ENCODE data around the gene VPS35L. TPM values are rescaled to one million over a fixed set of nuclear protein-coding genes. Genes with fewer than 3 reads are reported as not detected.
"Not testable (repeated sequence)": the region's sequence is repeated elsewhere in the genome, so short reads cannot be mapped to it uniquely, and the experiment has no call there.

The VPS35L gene
- total RNA-seq, 1 donor from 2014 or later, result 61.4 TPM

DNA sequence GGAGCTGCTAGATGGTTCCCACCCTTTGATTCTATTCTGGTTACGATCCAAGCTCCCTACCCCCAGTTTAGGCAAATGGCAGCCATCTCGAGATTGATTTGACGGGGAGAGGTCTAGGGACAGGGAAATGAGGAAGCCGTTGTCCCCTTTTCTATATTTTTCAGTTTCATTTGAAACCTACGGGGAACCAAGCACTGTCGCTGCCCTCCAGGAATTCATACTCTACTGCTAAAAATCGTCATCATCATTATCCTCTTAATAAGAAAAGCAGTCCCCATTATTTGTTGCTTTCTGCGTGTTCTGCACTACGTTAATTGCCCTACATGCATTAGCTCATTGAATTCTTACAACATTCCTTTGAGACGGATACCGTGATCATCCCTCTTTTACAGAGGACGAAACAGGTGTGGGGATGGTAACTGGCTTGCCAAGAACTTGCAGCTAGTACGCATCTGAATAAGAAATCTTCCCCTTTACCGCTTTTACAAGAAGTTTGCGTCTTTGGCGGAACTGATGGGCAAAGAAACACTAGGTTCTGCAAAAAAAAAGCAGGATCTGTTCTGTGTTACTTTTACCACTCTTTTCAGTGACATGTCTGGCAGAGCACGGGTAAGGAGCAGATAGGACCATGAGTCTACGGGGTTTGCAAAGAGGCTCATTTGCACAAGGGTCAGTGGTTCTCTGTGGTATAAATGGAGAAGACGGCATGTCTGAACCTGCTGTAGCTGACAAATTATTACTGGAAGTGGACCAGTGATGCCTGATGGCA is 30.7 kb upstream of the VPS35L start:
- intact Hi-C loops (cut with DNase I), result no loop called here
- DNase-seq (ENCODE audit: low spot score) (no peak), ATAC-seq (no peak)

DNA sequence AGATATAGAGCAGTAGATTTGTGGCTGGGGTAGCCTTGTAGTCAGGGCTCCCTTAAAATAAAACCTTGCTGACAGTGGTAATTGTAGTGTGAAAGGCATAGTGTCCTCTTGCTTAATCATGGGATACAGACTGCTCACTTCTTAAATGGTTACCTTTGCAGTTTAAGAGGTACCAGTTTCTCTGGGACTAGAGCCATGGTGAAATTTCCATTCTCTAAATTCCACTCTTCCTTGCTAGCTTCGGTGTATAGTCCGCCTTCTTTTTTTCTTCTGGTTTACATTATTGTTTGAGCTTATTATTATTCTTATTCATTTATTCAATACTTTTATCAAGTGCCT is 30.1 kb upstream of the VPS35L start:
- no peak for DNase-seq (ENCODE audit: low spot score)
- ATAC-seq, result no peak
- intact Hi-C loops (cut with DNase I), result no loop called here

DNA sequence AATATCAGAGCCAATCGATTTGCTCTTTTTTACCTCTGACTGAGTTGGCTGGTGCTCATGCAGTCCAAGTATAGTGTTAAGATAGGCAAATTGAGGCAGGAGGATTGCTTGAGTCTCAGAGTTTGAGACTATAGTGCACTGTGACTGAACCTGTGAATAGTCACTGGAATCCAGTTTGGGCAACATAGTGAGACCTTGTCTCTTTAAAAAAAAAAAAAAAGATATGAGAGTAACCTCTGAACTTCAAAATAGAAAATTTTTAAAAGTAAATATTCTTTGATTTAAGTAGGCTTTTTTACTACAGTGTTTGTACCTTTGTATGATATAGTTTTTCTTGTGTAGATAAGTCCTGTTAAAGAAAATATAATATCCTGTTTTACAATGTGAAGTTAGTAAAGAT is 28.3 kb upstream of the VPS35L start:
- no peak for ATAC-seq
- DNase-seq (ENCODE audit: low spot score), result no peak
- intact Hi-C loops (cut with DNase I), result no loop called here

- ATAC-seq, result no peak
- intact Hi-C loops (cut with DNase I), result no loop called here
- no peak for DNase-seq (ENCODE audit: low spot score)
Observed at GRCh38 chr16:19528666-19529065, 26.8 kb upstream of the VPS35L start.

DNA sequence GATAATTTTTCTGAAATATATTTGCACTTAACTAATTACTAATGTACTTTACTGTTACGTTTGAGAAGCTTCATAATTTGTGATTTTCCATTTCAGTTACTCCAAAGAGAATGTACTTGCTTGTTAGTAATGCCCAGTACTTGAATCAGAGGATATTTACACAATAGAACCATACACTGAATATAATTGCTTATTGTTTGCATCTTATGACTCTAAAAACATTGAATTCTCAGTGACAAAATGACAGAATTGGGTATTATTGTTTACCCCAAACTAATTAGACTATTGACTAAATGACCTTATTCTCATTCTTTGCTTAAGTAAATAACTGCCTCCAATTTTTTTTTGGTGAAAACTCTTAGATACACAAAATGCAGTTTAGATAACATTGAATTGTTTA is 22.9 kb upstream of the VPS35L start:
- no peak for DNase-seq (ENCODE audit: low spot score)

DNA sequence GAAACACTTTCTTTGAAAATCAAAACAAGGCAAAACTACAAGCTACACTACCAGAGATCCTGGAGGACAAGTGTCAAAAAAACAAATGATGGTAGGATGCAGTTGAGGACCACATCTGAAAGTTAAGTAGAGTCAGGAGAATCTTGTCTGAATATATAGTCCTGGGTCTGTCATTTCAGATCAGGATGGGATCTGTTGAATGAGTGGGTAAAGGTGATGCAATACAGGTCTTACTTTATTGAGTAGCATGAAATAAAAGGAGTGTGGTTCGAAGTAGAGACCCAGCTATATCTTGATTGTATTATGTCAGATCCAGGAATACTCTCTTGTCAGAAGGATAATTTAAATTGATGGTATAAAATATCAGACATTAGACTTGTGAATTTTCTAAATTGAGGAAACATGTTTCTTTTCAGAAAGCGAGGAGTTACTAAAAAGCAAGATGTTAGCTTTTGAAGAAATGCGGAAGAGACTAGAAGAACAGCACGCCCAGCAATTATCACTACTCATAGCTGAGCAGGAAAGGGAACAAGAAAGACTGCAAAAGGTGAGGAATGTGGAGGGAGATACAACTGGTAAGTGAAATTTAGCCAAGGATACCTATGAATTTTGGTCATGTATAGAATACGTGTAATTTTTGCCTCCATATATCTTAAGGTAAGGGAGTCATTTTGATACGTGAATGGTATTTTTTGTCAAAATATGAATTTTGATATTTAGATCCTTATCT is 15.1 kb upstream of the VPS35L start:
- intact Hi-C loops (cut with DNase I), result no loop called here
- DNase-seq (ENCODE audit: low spot score), result no peak
- ATAC-seq, result no peak

More for the DNA sequence above, 22.9 kb upstream of the VPS35L start:
- no peak for ATAC-seq
- intact Hi-C loops (cut with DNase I), result no loop called here

GRCh38 chr16:19542138-19542821 is 13.2 kb upstream of the VPS35L start:
- intact Hi-C loops (cut with DNase I), result no loop called here
- ATAC-seq, result no peak
- DNase-seq (ENCODE audit: low spot score), result no peak

DNA sequence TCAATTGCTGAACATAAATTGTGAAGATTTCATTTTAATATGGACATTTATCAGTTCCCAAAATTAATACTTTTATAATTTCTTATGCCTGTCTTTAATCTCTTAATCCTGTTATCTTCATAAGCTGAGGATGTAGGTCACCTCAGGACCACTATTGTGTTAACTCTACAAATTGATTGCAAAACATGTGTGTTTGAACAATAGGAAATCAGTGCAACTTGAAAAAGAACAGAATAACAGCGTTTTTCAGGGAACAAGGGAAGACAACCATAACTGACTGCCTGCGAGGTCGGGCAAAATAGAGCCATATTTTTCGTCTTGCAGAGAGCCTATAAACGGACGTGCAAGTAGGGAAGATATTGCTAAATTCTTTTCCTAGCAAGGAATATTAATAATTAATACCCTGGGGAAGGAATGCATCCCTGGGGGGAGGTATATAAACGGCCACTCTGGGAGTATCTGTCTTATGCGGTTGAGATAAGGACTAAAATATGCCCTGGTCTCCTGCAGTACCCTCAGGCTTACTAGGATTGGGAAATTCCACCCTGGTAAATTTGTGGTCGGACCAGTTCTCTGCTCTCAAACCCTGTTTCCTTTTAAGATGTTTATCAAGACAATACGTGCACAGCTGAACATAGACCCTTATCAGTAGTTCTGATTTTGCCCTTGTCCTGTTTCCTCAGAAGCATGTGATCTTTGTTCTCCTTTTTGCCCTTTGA is 12.1 kb upstream of the VPS35L start:
- intact Hi-C loops (cut with DNase I); DNase-seq (ENCODE audit: low spot score); ATAC-seq: not testable (repeated sequence)

DNA sequence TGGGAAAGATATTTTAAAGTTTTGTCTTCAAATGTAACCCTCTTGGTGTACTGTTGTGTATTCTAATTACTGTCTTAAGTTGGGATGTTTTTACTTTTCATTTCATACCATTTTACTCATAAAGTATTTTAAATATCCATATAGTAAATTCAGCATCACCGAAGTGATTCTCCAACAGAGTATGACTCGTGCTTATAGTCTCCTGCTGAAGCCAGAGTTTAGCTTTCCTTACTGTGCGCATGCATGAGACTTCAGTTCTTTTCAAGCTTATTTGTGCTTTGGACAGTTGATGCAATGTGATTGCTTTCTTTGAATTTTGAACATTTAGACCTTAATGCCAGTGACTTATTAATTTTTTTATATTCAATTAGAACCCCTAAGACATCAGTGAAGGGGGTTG is 7.4 kb upstream of the VPS35L start:
- ATAC-seq, result no peak
- intact Hi-C loops (cut with DNase I), result no loop called here
- DNase-seq (ENCODE audit: low spot score), result no peak

DNA sequence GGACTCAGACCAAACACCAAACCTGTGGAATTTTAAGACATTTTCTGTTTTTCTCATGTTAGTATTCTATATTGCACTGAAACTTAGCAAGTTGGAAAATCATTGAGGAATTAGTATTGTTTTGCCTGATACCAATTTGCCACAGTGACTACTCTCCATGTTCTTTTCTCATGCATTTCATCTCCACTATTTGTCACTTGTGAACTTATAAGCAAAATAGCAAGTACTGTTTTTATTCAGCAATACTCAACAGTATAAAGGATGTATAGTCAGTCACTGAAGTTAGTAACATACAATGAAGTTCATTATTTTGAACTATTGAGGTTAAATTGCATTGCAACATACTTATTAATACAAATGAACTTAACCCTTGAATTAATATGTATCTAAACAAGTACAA is 5.8 kb upstream of the VPS35L start:
- DNase-seq (ENCODE audit: low spot score) (no peak), ATAC-seq (no peak)
- intact Hi-C loops (cut with DNase I), result loop anchor here (10.0 kb wide), 1 partner anchor 335 kb away; the partner anchor contains the start of gene GPRC5B

- intact Hi-C loops (cut with DNase I), result loop anchor here (10.0 kb wide), 1 partner anchor 329 kb away; the partner anchor contains the start of gene GPRC5B
Observed at GRCh38 chr16:19555938-19556771, 652 bp downstream of the VPS35L start.

DNA sequence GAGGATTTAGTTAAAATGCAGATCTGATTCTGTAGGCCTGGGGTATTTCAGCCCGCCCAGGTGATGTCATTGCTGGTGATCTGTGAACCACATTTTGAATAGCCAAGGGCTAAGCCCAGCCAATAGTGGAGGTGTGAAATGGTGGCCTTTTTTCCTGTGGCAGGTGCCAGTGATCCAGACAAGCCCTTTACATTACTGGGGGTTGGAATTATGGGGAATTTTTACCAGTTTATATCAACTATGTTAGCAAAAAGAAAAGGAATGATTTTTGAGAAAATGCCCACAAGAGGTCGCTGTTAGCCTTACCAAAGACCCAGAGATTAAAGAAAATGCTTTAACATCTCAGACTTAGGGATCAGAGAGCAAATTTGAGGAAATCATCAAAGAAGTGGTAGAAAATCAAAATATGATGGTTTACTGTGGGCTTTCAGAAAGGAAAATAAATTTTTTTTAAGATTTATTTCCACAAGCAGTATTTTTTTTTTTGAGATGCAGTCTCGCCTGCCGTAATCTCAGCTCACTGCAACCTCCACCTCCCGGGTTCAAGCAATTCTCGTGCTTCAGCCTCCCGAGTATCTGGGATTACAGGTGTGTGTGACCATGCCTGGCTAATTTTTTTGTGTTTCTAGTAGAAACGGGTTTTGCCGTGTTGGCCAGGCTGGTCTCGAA is 3.9 kb downstream of the VPS35L start:
- ATAC-seq (no peak), DNase-seq (ENCODE audit: low spot score) (no peak)
- intact Hi-C loops (cut with DNase I), result loop anchor here (10.0 kb wide), 1 partner anchor 325 kb away; the partner anchor contains the start of gene GPRC5B

More at GRCh38 chr16:19555938-19556771, 652 bp downstream of the VPS35L start:
- DNase-seq (ENCODE audit: low spot score) (no peak), ATAC-seq (no peak)

DNA sequence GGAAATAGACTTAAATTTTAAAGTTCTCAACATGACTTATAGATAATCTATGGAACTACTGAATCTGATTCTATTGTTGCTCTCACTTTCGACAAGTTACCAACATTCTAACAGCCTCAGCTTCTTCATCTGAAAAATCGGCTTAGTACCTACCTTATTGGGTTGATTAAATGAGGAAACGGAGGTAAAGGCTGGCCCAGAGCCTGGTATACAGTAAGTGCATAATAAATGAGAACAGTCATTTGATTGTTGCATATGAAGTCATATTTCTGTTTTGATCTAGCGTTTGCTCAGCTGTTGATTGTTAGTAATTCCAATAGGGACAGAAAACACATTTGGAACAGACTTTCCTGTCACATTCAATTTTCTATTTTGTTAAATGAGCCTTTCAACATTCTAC is 4.6 kb downstream of the VPS35L start:
- intact Hi-C loops (cut with DNase I), result no loop called here
- ATAC-seq, result no peak
- DNase-seq (ENCODE audit: low spot score), result no peak

DNA sequence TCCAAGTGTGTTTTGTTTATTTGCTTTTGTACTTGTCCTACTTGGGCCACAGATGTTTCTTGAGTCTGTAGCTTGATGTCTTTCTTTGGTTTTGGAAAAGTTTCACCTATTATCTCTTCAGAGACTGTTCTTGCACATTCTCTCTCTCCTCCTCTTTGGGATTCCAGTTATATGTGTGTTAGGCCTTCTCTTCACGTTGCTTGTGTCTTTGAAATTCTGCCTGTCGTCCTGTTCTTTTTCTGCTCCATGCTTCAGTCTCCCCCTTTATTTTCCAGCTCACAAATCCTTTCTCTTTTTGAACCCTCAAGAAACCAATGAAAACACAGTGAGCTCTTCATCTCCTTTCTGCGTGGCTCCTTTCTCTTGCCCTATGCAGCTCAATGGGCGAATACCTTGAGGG is 7.9 kb downstream of the VPS35L start:
- DNase-seq (ENCODE audit: low spot score) (no peak), ATAC-seq (no peak)
- intact Hi-C loops (cut with DNase I), result no loop called here

GRCh38 chr16:19566362-19566761 is 10.9 kb downstream of the VPS35L start:
- no peak for DNase-seq (ENCODE audit: low spot score)
- ATAC-seq, result no peak
- intact Hi-C loops (cut with DNase I), result no loop called here

- no peak for DNase-seq (ENCODE audit: low spot score)
- intact Hi-C loops (cut with DNase I), result no loop called here
- no peak for ATAC-seq
Observed at GRCh38 chr16:19567560-19567959, 12.1 kb downstream of the VPS35L start.

GRCh38 chr16:19573997-19574396 is 18.5 kb downstream of the VPS35L start:
- intact Hi-C loops (cut with DNase I), result no loop called here
- ATAC-seq (no peak), DNase-seq (ENCODE audit: low spot score) (no peak)

- DNase-seq (ENCODE audit: low spot score) (no peak), ATAC-seq (no peak)
- intact Hi-C loops (cut with DNase I), result no loop called here
Observed at GRCh38 chr16:19574615-19575014, 19.1 kb downstream of the VPS35L start.
